Common myeloid progenitor, CD34-positive (primary cell): ENCODE measurements around the gene FBXW7.
A peak's percentile ranks its signal among the peaks of the same experiment; 100 is the strongest.

Experiments used
- CTCF ChIA-PET: fragments of 350-600 bp; sonication (Branson Sonifier 250); formaldehyde crosslinking; loops from one replicate; lab custom pipeline; 2021; ENCODE audit warnings: antibody characterized with exemption; lab: Charles Lee
- POLR2A ChIA-PET: fragments of 350-600 bp; sonication (Branson Sonifier 250); formaldehyde crosslinking; loops from one replicate; lab custom pipeline; 2021; ENCODE audit warnings: antibody characterized with exemption; lab: Charles Lee
- DNase-seq, 3 donors: peaks; one replicate each; pipeline versions ENCODE4 v3.0.0 to v3.0.0-alpha.2; 2013
- H3K27ac ChIP-seq, 2 experiments: 1 replicate in 1 of 2; 2 replicates in 1 of 2; pipeline ENCODE4 v1.7.0; 2013; ENCODE audit warnings: inconsistent platforms in 2 of 2, low read length in 2 of 2, mild to moderate bottlenecking in 2 of 2, low read depth in 1 of 2, moderate library complexity in 1 of 2; ENCODE audit not compliant: severe bottlenecking in 2 of 2, insufficient read depth in 1 of 2, poor library complexity in 1 of 2
- H3K27me3 ChIP-seq, 5 experiments: replicated peaks in 2 of 5; 1 replicate in 3 of 5; 2 replicates in 2 of 5; pipeline versions ENCODE4 v1.6.1 to v1.7.0; 2013; ENCODE audit warnings: low read length in 4 of 5, mild to moderate bottlenecking in 2 of 5, moderate library complexity in 2 of 5, inconsistent platforms in 1 of 5; ENCODE audit not compliant: insufficient read depth in 5 of 5, control insufficient read depth in 4 of 5
- H3K36me3 ChIP-seq, 4 experiments: 1 replicate in 2 of 4; 2 replicates in 2 of 4; pipeline versions ENCODE4 v1.6.1 to v1.7.0; 2013; ENCODE audit warnings: low read length in 3 of 4, control low read depth in 1 of 4, mild to moderate bottlenecking in 1 of 4; ENCODE audit not compliant: control insufficient read depth in 4 of 4, insufficient read depth in 4 of 4
- H3K4me1 ChIP-seq, 4 experiments: 1 replicate in 3 of 4; 2 replicates in 1 of 4; pipeline versions ENCODE4 v1.6.1 to v1.7.1; 2013; ENCODE audit warnings: low read length in 3 of 4, mild to moderate bottlenecking in 3 of 4, control low read depth in 1 of 4, inconsistent platforms in 1 of 4, moderate library complexity in 1 of 4; ENCODE audit not compliant: control insufficient read depth in 4 of 4, insufficient read depth in 4 of 4; ENCODE audit errors: control extremely low read depth in 1 of 4
- H3K4me3 ChIP-seq, 7 experiments: 1 replicate in 4 of 7; 2 replicates in 3 of 7; pipeline versions ENCODE4 v1.5.1 to v1.7.0; 2013; ENCODE audit warnings: mild to moderate bottlenecking in 7 of 7, low read length in 6 of 7, moderate library complexity in 6 of 7, inconsistent platforms in 2 of 7, low read depth in 2 of 7, control low read depth in 1 of 7; ENCODE audit not compliant: insufficient read depth in 4 of 7, control insufficient read depth in 1 of 7; ENCODE audit errors: extremely low read depth in 1 of 7
- H3K9me3 ChIP-seq, 5 experiments: 1 replicate in 4 of 5; 2 replicates in 1 of 5; pipeline versions ENCODE4 v1.6.1 to v1.7.1; 2013; ENCODE audit warnings: low read length in 4 of 5, mild to moderate bottlenecking in 2 of 5, inconsistent platforms in 1 of 5, low read depth in 1 of 5, moderate library complexity in 1 of 5; ENCODE audit not compliant: control insufficient read depth in 4 of 5, insufficient read depth in 2 of 5; ENCODE audit errors: control extremely low read depth in 1 of 5
- WGBS: methylation state at CpG from one replicate; pipeline ENCODE4 v1.1.5; 2013; ENCODE audit not compliant: insufficient coverage; 5-methylcytosine and 5-hydroxymethylcytosine counted together

FBXW7 gene

GRCh38 chr4:152430507-152430906, 105.4 kb downstream of the FBXW7 start:
- DNase-seq = no peak
- peaks cover 0 to 3% (median 1%) of the 10 kb centered on the region in 4 experiments for H3K36me3 ChIP-seq
- ChIA-PET POLR2A (no interaction called here), CTCF (no interaction called here)
- no peak overlapping the region for H3K27ac ChIP-seq
- peaks cover 0 to 2% (median 0%) of the 10 kb centered on the region in 5 experiments for H3K9me3 ChIP-seq
- H3K4me3 ChIP-seq = no peak overlapping the region
- no peaks in the 10 kb centered on the region for H3K27me3 ChIP-seq
- peaks cover 0 to 10% (median 4%) of the 10 kb centered on the region in 4 experiments for H3K4me1 ChIP-seq

DNA sequence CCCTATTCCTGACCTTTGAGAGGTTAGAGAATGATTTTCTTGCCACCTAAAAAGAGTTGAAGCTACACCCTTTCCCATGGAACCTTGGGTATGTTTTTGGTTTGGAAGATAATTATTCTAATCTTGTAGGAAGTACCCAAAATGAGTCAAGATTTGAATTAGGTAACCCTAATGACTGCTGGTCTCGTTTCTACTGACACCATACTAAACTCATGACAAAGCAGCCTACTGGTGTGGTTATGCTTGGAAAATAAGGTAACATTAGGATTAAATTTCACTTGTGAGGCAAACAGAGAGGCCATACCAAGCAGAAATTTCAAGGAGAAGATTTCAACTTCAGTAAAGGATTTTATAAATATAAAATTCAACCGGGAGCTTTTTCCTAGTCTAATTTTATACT, 107.9 kb downstream of the FBXW7 start:
- no peaks in the 10 kb centered on the region for H3K9me3 ChIP-seq
- no peak overlapping the region for H3K4me3 ChIP-seq
- no CpG with 5 or more reads among the region's 2 CpGs for WGBS
- H3K36me3 ChIP-seq = peaks cover 0 to 3% (median 1%) of the 10 kb centered on the region in 4 experiments
- no peak overlapping the region for H3K27ac ChIP-seq
- no peaks in the 10 kb centered on the region for H3K27me3 ChIP-seq
- POLR2A ChIA-PET = no interaction called here
- CTCF ChIA-PET = no interaction called here
- H3K4me1 ChIP-seq = peaks cover 0 to 5% (median 3%) of the 10 kb centered on the region in 4 experiments
- no peak for DNase-seq

DNA sequence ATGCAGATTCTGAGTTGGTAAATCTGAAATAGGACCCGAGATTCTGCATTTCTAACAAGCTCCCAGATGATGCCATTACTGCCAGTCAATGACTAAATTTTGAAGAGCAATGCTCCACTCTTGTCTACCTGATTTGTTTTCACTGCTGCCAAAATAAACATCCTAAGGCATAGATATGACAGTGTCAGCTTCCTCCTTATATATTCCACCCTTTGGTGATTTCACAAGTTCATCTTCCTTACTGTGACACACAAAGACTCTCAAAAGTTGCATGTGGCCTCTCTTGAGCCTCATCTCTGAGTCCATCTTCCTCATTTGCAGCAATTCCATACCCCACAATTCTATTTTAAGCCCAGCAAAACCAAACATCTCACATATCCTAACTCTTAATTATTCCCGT, 110.9 kb downstream of the FBXW7 start:
- CTCF ChIA-PET = interaction anchor here (0.6 kb wide), 1 partner anchor 27 kb away, joined by 3 read pairs; no protein-coding TSS in a partner anchor
- Histone ChIP-seq H3K27me3 (no peaks in the 10 kb centered on the region), H3K36me3 (peaks cover 0 to 3% (median 1%) of the 10 kb centered on the region in 4 experiments), H3K4me1 (peaks cover 0 to 5% (median 2%) of the 10 kb centered on the region in 4 experiments), H3K9me3 (no peaks in the 10 kb centered on the region), H3K27ac (no peak overlapping the region), H3K4me3 (no peak overlapping the region)
- DNase-seq = peak in 2 of 3 donors; percentile 10 to 13
- WGBS = no CpG with 5 or more reads among the region's 2 CpGs
- POLR2A ChIA-PET = no interaction called here

GRCh38 chr4:152424396-152424795, 111.5 kb downstream of the FBXW7 start:
- POLR2A ChIA-PET = no interaction called here
- no peaks in the 10 kb centered on the region for H3K27me3 ChIP-seq
- no peak for DNase-seq
- peaks cover 0 to 5% (median 2%) of the 10 kb centered on the region in 4 experiments for H3K4me1 ChIP-seq
- H3K27ac ChIP-seq = no peak overlapping the region
- no peak overlapping the region for H3K4me3 ChIP-seq
- WGBS = 100% methylated on average over 1 of the region's 3 CpGs
- H3K9me3 ChIP-seq = no peaks in the 10 kb centered on the region
- H3K36me3 ChIP-seq = peaks cover 0 to 3% (median 1%) of the 10 kb centered on the region in 4 experiments
- CTCF ChIA-PET = no interaction called here

GRCh38 chr4:152422817-152423320, 113.0 kb downstream of the FBXW7 start:
- WGBS = no CpG with 5 or more reads among the region's 1 CpG
- H3K4me3 ChIP-seq = no peak overlapping the region
- ChIA-PET POLR2A (interaction anchor here (0.6 kb wide), 1 partner anchor 25 kb away, joined by 3 read pairs; no protein-coding TSS in a partner anchor), CTCF (interaction anchor here (0.6 kb wide), 1 partner anchor 18 kb away, joined by 3 read pairs; no protein-coding TSS in a partner anchor)
- peaks cover 0 to 5% (median 2%) of the 10 kb centered on the region in 4 experiments for H3K4me1 ChIP-seq
- H3K27ac ChIP-seq = no peak overlapping the region
- H3K9me3 ChIP-seq = no peaks in the 10 kb centered on the region
- no peaks in the 10 kb centered on the region for H3K27me3 ChIP-seq
- peaks cover 0 to 3% (median 0%) of the 10 kb centered on the region in 4 experiments for H3K36me3 ChIP-seq
- DNase-seq = no peak

DNA sequence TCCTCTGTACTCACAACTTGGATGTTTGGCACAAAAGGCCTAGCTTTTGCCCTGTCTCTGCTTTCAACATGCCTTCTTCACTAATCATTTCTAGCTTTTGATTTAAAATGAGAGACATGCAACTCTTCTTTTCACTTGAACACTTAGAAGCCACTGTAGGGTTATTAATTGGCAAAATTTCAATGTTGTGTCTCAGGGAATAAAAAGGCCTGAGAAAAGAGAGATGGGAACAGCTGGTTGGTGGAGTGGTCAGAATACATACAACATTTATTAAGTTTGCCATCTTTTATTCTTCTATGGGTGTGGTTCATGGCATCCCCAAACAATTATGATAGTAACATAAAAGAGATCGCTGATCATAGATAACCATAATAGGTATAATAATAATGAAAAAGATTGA, 114.3 kb downstream of the FBXW7 start:
- H3K27me3 ChIP-seq = no peaks in the 10 kb centered on the region
- H3K4me1 ChIP-seq = peaks cover 0 to 5% (median 2%) of the 10 kb centered on the region in 4 experiments
- DNase-seq = no peak
- CTCF ChIA-PET = interaction anchor here (1.3 kb wide), 1 partner anchor 78 kb away, joined by 4 read pairs; no protein-coding TSS in a partner anchor
- H3K9me3 ChIP-seq = no peaks in the 10 kb centered on the region
- H3K27ac ChIP-seq = no peak overlapping the region
- POLR2A ChIA-PET = no interaction called here
- no peaks in the 10 kb centered on the region for H3K36me3 ChIP-seq
- WGBS = no CpG with 5 or more reads among the region's 1 CpG
- no peak overlapping the region for H3K4me3 ChIP-seq

DNA sequence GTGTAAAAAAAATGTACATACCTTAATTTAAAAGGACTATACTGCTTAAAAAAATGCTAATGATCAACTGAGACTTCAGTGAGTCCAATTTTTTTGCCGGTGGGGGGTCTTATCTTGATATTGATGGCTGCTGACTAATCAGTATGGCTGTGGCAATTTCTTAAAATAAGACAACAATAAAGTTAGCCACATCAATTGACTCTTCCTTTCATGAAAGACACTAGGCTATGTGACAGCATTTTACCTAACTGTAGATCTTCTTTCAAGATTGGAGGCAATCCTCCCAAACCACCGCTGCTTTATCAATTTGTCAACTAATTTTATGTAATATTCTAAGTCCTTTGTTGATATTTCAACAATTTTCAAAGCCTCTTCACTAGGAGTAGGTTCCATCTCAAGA, 116.1 kb downstream of the FBXW7 start:
- Histone ChIP-seq H3K27me3 (no peaks in the 10 kb centered on the region), H3K4me3 (no peak overlapping the region), H3K9me3 (no peaks in the 10 kb centered on the region), H3K36me3 (no peaks in the 10 kb centered on the region), H3K4me1 (peaks cover 0 to 3% (median under 1%) of the 10 kb centered on the region in 4 experiments), H3K27ac (no peak overlapping the region)
- no CpG with 5 or more reads among the region's 2 CpGs for WGBS
- POLR2A ChIA-PET = no interaction called here
- CTCF ChIA-PET = no interaction called here
- no peak for DNase-seq
